Ovary (tissue), 9 donors: ENCODE measurements around the gene SORL1. TPM values are rescaled to one million over a fixed set of nuclear protein-coding genes. Genes with fewer than 3 reads are reported as not detected.

Experiments
- DNase-seq, 5 donors: peaks; one replicate each; pipeline ENCODE4 v3.0.0-alpha.2; 2019 to 2020
- H3K27ac ChIP-seq, 2 donors: fragments of 200-600 bp; one replicate each; pipeline versions ENCODE4 v1.5.1 to v1.8.0; 2019 to 2022
- H3K27me3 ChIP-seq: fragments of 200-600 bp; one replicate; pipeline ENCODE4 v1.8.0; 2022
- H3K36me3 ChIP-seq: fragments of 200-600 bp; sonication (generic); one replicate; pipeline ENCODE4 v1.5.1; 2019
- H3K4me1 ChIP-seq: one replicate; pipeline ENCODE4 v1.8.1; 2013; ENCODE audit warnings: mild to moderate bottlenecking, moderate library complexity; ENCODE audit not compliant: insufficient read depth
- H3K4me3 ChIP-seq: fragments of 200-600 bp; sonication (generic); one replicate; pipeline ENCODE4 v1.5.1; 2017
- H3K9me3 ChIP-seq, 2 donors: fragments of 200-600 bp in 1 of 2; sonication (generic) in 1 of 2; one replicate each; pipeline versions ENCODE4 v1.5.1 to v1.8.1; 2013 to 2019; ENCODE audit warnings: mild to moderate bottlenecking in 1 of 2, moderate library complexity in 1 of 2
- EP300 ChIP-seq: sonication (generic); formaldehyde crosslinking; IDR thresholded peaks from one replicate; pipeline ENCODE4 v1.6.1; 2017; ENCODE audit warnings: antibody characterized with exemption
- POLR2A ChIP-seq: fragments of 450-650 bp; IDR thresholded peaks from one replicate; pipeline ENCODE4 v1.6.1; 2017; ENCODE audit warnings: antibody characterized with exemption, mild to moderate bottlenecking, moderate library complexity
- WGBS, 3 donors: extraction: QIAGEN DNeasy Blood & Tissue Kit in 1 of 3; methylation state at CpG; one replicate each; pipeline versions ENCODE4 v1.1.5 to v1.1.7; 2013 to 2017; 5-methylcytosine and 5-hydroxymethylcytosine counted together
- intact Hi-C, 4 donors: fragments of 100-400 bp; cut with DNase I; formaldehyde crosslinking; loops; one replicate each; pipeline versions ENCODE4 v1.11.0 to v1.15.1; 2022 to 2023
- polyA plus RNA-seq, 2 donors: library from polyadenylated mRNA; stranded (reverse); fragments of 200-250 nt in 1 of 2; fragments of 350-450 nt in 1 of 2; fragmentation: Illumina TruSeq in 1 of 2; extraction: RNeasy Lipid Tissue Mini Kit (QIAGEN cat#74804) in 1 of 2; gene quantifications; one replicate each; pipeline ENCODE4 v1.2.3, GENCODE V29; 2013 to 2014
- total RNA-seq, 7 donors: library from RNA; depleted of rRNA in 2 of 7; stranded (reverse); fragments of >200 nt in 2 of 7; fragmentation: NEBNext Ultra II Directional in 3 of 7; extraction: Animal tissue kit (Norgen Biotek cat#: 25700) in 3 of 7; gene quantifications; one replicate each; pipeline versions ENCODE4 v1.1.0 to v1.2.4, GENCODE V29; 2016 to 2023
- TF ChIP-seq, protein P1 (sequence below), 3 donors: fragments of 450-650 bp in 2 of 3; fragments of 200-600 bp in 1 of 3; IDR thresholded peaks; one replicate each; pipeline versions ENCODE4 v1.5.1 to v1.8.0; 2016 to 2022; ENCODE audit warnings: antibody characterized with exemption in 3 of 3, mild to moderate bottlenecking in 1 of 3
- donor health status: DM: no; HTN: no; CAD: no; lungs with moderate emphysema.
- donor health status: DM: no; HTN: no; CAD: no.
- donor health status: Bipolar disorder and iron deficiency.
- donor health status: DM: yes; HTN: yes; CAD: no.
- donor health status: DM: no; HTN: no; CAD: no.
- donor health status: DM: yes; HTN: yes; CAD: no.

Gene SORL1
- total and polyA plus RNA-seq, 9 donors: 2.9 to 64.5 (median 23.4) TPM

- no peak for DNase-seq
- H3K4me1 ChIP-seq: peaks cover 3% of the 10 kb centered on the region
- no peak overlapping the region for H3K27ac ChIP-seq
- TF ChIP-seq POLR2A (no peak), EP300 (no peak)
- TF ChIP-seq, protein P1, sequence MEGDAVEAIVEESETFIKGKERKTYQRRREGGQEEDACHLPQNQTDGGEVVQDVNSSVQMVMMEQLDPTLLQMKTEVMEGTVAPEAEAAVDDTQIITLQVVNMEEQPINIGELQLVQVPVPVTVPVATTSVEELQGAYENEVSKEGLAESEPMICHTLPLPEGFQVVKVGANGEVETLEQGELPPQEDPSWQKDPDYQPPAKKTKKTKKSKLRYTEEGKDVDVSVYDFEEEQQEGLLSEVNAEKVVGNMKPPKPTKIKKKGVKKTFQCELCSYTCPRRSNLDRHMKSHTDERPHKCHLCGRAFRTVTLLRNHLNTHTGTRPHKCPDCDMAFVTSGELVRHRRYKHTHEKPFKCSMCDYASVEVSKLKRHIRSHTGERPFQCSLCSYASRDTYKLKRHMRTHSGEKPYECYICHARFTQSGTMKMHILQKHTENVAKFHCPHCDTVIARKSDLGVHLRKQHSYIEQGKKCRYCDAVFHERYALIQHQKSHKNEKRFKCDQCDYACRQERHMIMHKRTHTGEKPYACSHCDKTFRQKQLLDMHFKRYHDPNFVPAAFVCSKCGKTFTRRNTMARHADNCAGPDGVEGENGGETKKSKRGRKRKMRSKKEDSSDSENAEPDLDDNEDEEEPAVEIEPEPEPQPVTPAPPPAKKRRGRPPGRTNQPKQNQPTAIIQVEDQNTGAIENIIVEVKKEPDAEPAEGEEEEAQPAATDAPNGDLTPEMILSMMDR (IDR thresholded peaks at IDR 0.05): no peak
- 86 to 88% (median 87%) methylated on average over 3 of the region's 3 CpGs for WGBS, 3 donors
- H3K9me3 ChIP-seq: no peaks in the 10 kb centered on the region
- no peaks in the 10 kb centered on the region for H3K27me3 ChIP-seq
- intact Hi-C loops: loop anchor here in 1 of 4 donors (10.0 kb wide), 2 partner anchors 86 to 124 kb away; no protein-coding TSS in a partner anchor
- no peaks in the 10 kb centered on the region for H3K36me3 ChIP-seq
- H3K4me3 ChIP-seq: no peak overlapping the region
These were observed 3.6 kb upstream of the SORL1 start for GRCh38 chr11:121448431-121448941.

DNA sequence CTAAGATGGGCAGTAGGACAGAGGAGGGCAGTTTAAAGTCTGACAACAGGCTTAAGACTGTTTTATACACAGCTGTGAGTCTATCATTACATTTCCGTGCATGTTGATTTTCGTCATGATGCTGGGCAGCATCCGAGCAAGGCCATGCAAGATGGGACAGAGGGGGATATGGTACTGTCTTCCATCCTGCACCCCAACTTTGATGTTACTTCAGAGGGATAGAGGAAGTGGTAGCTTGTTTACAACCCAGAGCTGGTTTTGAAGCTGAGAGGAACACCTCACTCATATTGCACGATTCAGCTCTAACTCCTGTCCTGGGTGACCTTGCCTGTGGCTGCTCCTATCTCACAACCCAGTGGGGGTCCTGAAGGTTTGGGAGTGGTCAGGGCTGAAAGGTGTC, 3.0 kb upstream of the SORL1 start:
- H3K4me3 ChIP-seq: no peak overlapping the region
- H3K36me3 ChIP-seq: no peaks in the 10 kb centered on the region
- H3K27me3 ChIP-seq: no peaks in the 10 kb centered on the region
- intact Hi-C loops: loop anchor here in 1 of 4 donors (10.0 kb wide), 2 partner anchors 86 to 124 kb away; no protein-coding TSS in a partner anchor
- peaks cover 3% of the 10 kb centered on the region for H3K4me1 ChIP-seq
- H3K27ac ChIP-seq: no peak overlapping the region
- WGBS, 3 donors: 88 to 96% (median 93%) methylated on average over 4 of the region's 4 CpGs
- H3K9me3 ChIP-seq: no peaks in the 10 kb centered on the region
- TF ChIP-seq POLR2A (no peak), EP300 (no peak)
- TF ChIP-seq, protein P1 (IDR thresholded peaks at IDR 0.05): no peak
- no peak for DNase-seq

GRCh38 chr11:121449626-121450025, 2.5 kb upstream of the SORL1 start:
- no peak for TF ChIP-seq EP300
- TF ChIP-seq, protein P1 (IDR thresholded peaks at IDR 0.05): no peak
- TF ChIP-seq POLR2A: no peak
- peaks cover 3% of the 10 kb centered on the region for H3K4me1 ChIP-seq
- no peak overlapping the region for H3K4me3 ChIP-seq
- no peaks in the 10 kb centered on the region for H3K36me3 ChIP-seq
- intact Hi-C loops: loop anchor here in 2 of 4 donors (5.0 to 10.0 kb wide), 4 partner anchors 85 to 145 kb away; no protein-coding TSS in a partner anchor
- no peaks in the 10 kb centered on the region for H3K27me3 ChIP-seq
- 94 to 96% (median 95%) methylated on average over 2 of the region's 2 CpGs for WGBS, 3 donors
- no peak for DNase-seq
- no peak overlapping the region for H3K27ac ChIP-seq
- no peaks in the 10 kb centered on the region for H3K9me3 ChIP-seq

DNA sequence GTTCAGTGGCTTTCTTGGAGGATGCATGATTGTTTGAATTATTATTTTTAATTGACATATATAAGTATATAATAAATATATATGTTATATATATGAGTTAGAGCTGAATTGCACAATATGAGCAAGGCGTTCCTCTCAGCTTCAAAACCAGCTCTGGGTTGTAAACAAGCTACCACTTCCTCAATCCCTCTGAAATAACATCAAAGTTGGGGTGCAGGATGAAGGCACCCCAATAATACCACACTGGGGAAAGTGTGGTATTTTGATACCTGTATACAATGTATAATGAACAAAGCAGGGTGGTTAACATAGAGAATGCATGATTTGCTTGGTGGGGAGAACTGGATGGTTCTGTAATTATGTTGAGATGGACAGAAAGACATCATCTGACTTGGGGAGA, 1.7 kb upstream of the SORL1 start:
- no peak overlapping the region for H3K4me3 ChIP-seq
- H3K27me3 ChIP-seq: no peaks in the 10 kb centered on the region
- TF ChIP-seq EP300 (no peak), POLR2A (no peak)
- TF ChIP-seq, protein P1 (IDR thresholded peaks at IDR 0.05): no peak
- WGBS, 3 donors: 89 to 100% (median 96%) methylated on average over 1 of the region's 1 CpG
- intact Hi-C loops: loop anchor here in 2 of 4 donors (5.0 to 10.0 kb wide), 3 partner anchors 84 to 144 kb away; no protein-coding TSS in a partner anchor
- no peaks in the 10 kb centered on the region for H3K9me3 ChIP-seq
- DNase-seq: no peak
- no peaks in the 10 kb centered on the region for H3K36me3 ChIP-seq
- H3K27ac ChIP-seq: no peak overlapping the region
- H3K4me1 ChIP-seq: peaks cover 3% of the 10 kb centered on the region
